C4-2B (cell line): Measurements from ENCODE around the gene PRDX6.

Experiments
- ZFX ChIP-seq: fragments of 450-650 bp; IDR thresholded peaks from 2 replicates; pipeline ENCODE4 v1.6.1; 2017
- TF ChIP-seq, protein P1 (sequence below): fragments of 450-650 bp; conservative IDR thresholded peaks from 2 replicates; pipeline ENCODE4 v1.5.1; 2017; ENCODE audit warnings: mild to moderate bottlenecking

DNA sequence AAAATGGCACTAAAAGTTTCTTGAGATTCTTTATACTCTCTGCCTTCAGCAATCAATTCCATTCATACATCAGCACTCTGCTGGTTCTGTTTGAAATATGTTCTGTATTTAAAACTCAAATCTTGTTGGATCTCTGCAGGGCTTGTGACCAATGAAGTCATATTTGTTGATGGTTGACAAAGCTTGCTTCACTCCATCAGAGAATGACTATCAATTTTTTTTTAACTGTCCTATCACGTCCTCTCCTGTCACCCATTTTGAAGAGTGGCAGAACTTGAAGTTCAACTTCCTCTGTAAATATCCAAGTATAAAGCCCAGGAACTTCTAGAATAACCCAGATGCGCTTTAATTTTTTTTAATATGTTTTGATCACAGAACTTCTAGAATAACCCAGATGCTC lies 10.9 kb downstream of the PRDX6 start:
- TF ChIP-seq, protein P1, sequence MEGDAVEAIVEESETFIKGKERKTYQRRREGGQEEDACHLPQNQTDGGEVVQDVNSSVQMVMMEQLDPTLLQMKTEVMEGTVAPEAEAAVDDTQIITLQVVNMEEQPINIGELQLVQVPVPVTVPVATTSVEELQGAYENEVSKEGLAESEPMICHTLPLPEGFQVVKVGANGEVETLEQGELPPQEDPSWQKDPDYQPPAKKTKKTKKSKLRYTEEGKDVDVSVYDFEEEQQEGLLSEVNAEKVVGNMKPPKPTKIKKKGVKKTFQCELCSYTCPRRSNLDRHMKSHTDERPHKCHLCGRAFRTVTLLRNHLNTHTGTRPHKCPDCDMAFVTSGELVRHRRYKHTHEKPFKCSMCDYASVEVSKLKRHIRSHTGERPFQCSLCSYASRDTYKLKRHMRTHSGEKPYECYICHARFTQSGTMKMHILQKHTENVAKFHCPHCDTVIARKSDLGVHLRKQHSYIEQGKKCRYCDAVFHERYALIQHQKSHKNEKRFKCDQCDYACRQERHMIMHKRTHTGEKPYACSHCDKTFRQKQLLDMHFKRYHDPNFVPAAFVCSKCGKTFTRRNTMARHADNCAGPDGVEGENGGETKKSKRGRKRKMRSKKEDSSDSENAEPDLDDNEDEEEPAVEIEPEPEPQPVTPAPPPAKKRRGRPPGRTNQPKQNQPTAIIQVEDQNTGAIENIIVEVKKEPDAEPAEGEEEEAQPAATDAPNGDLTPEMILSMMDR = no peak
- no peak for TF ChIP-seq ZFX
